Hepatocyte (in vitro differentiated cells): ENCODE results near the gene IFNA21.

Experiments used
- EZH2 ChIP-seq: fragments of 200-600 bp; sonication (generic); IDR thresholded peaks from 2 replicates; pipeline ENCODE4 v1.6.1; 2016; ENCODE audit warnings: antibody characterized with exemption, mild to moderate bottlenecking, borderline replicate concordance
- EZH2phosphoT487 ChIP-seq: fragments of 200-600 bp; sonication (generic); IDR thresholded peaks from one replicate; pipeline ENCODE4 v1.6.1; 2018; ENCODE audit warnings: antibody characterized with exemption, mild to moderate bottlenecking, low read depth, moderate library complexity; ENCODE audit not compliant: unreplicated experiment, severe bottlenecking
- TF ChIP-seq, protein P1 (sequence below): fragments of 200-600 bp; sonication (generic); IDR thresholded peaks from 2 replicates; pipeline ENCODE4 v1.5.1; 2016; ENCODE audit warnings: antibody characterized with exemption, mild to moderate bottlenecking; ENCODE audit not compliant: poor library complexity

DNA sequence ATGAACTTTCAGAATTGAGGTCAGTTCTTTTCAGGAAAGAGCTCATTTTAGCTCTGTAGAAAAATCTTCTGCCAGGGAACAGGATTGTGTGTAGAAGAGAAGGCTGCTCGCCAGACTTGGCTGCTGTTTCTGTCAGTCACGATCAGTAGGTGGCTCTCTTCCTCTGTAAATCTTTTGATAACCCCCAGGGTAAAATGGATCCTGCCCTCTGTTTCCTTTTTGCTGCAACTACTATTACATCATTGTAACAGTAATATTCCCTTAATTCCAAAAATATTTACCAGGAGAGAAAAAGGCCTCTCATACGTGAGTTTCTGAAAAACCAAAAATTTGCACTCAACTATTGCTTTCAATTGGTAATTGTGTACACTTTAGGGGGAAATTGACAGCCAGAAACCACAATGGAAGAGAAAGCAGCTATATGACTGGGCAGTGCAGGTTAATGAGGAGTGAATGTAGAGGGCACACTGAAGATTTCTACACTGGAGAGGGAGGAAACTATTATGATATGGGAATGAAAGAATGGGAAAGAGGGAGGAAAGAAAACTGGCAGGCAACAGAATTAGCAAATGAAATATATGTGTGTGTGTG, 12.3 kb downstream of the IFNA21 start:
- TF ChIP-seq, protein P1, sequence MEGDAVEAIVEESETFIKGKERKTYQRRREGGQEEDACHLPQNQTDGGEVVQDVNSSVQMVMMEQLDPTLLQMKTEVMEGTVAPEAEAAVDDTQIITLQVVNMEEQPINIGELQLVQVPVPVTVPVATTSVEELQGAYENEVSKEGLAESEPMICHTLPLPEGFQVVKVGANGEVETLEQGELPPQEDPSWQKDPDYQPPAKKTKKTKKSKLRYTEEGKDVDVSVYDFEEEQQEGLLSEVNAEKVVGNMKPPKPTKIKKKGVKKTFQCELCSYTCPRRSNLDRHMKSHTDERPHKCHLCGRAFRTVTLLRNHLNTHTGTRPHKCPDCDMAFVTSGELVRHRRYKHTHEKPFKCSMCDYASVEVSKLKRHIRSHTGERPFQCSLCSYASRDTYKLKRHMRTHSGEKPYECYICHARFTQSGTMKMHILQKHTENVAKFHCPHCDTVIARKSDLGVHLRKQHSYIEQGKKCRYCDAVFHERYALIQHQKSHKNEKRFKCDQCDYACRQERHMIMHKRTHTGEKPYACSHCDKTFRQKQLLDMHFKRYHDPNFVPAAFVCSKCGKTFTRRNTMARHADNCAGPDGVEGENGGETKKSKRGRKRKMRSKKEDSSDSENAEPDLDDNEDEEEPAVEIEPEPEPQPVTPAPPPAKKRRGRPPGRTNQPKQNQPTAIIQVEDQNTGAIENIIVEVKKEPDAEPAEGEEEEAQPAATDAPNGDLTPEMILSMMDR: peak; percentile 14
- no peak for TF ChIP-seq EZH2
- no peak for TF ChIP-seq EZH2phosphoT487
